IMR-90 (cell line): ENCODE measurements around the gene REV3L.

Source experiments
- CTCF ChIP-seq: conservative IDR thresholded peaks from 2 replicates; pipeline ENCODE4 v1.5.1; 2012; ENCODE audit warnings: mild to moderate bottlenecking, low read depth, low read length, improper control_type of control experiment
- MAFK ChIP-seq: IDR thresholded peaks from 2 replicates; pipeline ENCODE4 v1.6.1; 2012; ENCODE audit warnings: low read depth, low read length, improper control_type of control experiment
- USF2 ChIP-seq: fragments of 150-350 bp; IDR thresholded peaks from 2 replicates; pipeline ENCODE4 v1.6.1; 2017; ENCODE audit warnings: mild to moderate bottlenecking, antibody characterized with exemption, low read length, low read depth

- TF ChIP-seq MAFK (no peak), CTCF (no peak), USF2 (no peak)
Measured at GRCh38 chr6:111450087-111450486, 32.9 kb downstream of the REV3L start.
